Muscle of leg (tissue), 11 donors: ENCODE results near the gene SYNDIG1. TPM values are rescaled to one million over a fixed set of nuclear protein-coding genes. Genes with fewer than 3 reads are reported as not detected.
"Not testable (repeated sequence)": the region's sequence is repeated elsewhere in the genome, so short reads cannot be mapped to it uniquely, and the experiment has no call there.

ENCODE experiments used
- DNase-seq: peaks from one replicate; pipeline ENCODE4 v3.0.0; 2013
- H3K27ac ChIP-seq: one replicate; pipeline ENCODE4 v1.5.1; 2013; ENCODE audit warnings: mild to moderate bottlenecking, low read length, control low read depth
- H3K27me3 ChIP-seq: one replicate; pipeline ENCODE4 v1.6.1; 2013; ENCODE audit warnings: low read length; ENCODE audit not compliant: control insufficient read depth, insufficient read depth
- H3K36me3 ChIP-seq: one replicate; pipeline ENCODE4 v1.6.1; 2013; ENCODE audit warnings: low read length; ENCODE audit not compliant: control insufficient read depth, insufficient read depth
- H3K4me1 ChIP-seq: one replicate; pipeline ENCODE4 v1.6.1; 2013; ENCODE audit warnings: low read length; ENCODE audit not compliant: control insufficient read depth, insufficient read depth
- H3K4me3 ChIP-seq: one replicate; pipeline ENCODE4 v1.5.1; 2013; ENCODE audit warnings: low read length, control low read depth
- H3K9me3 ChIP-seq: replicated peaks from 2 replicates; pipeline ENCODE4 v1.6.1; 2013; ENCODE audit warnings: low read depth, low read length; ENCODE audit not compliant: control insufficient read depth
- WGBS: methylation state at CpG from one replicate; pipeline ENCODE4 v1.1.5; 2013; ENCODE audit warnings: missing lambda C conversion rate; ENCODE audit not compliant: insufficient coverage; 5-methylcytosine and 5-hydroxymethylcytosine counted together
- polyA plus RNA-seq, 8 donors: library from polyadenylated mRNA; unstranded; fragments of 120-200 nt; gene quantifications; one replicate each; pipeline versions ENCODE4 v1.2.1 to v1.2.3, GENCODE V29; 2013; ENCODE audit warnings: inconsistent platforms in 1 of 8, low replicate concordance in 1 of 8; ENCODE audit not compliant: insufficient read length in 8 of 8, insufficient read depth in 1 of 8
- total RNA-seq: library from RNA; stranded (reverse); fragments of 120-200 nt; gene quantifications from one replicate; pipeline ENCODE4 v1.2.4, GENCODE V29; 2013

The SYNDIG1 gene
- total and polyA plus RNA-seq, 9 donors = 2.5 to 5.3 (median 4.3) TPM

- Histone ChIP-seq H3K4me1 (peaks cover 7% of the 10 kb centered on the region), H3K9me3 (no peaks in the 10 kb centered on the region), H3K27ac (no peak overlapping the region), H3K27me3 (no peaks in the 10 kb centered on the region), H3K36me3 (no peaks in the 10 kb centered on the region), H3K4me3 (no peak overlapping the region)
- WGBS = 68% methylated on average over 9 of the region's 15 CpGs
- peak; percentile 15 for DNase-seq
Observed at GRCh38 chr20:24501764-24502556, 32.5 kb downstream of the SYNDIG1 start.

- no peak overlapping the region for H3K4me3 ChIP-seq
- H3K27me3 ChIP-seq = no peaks in the 10 kb centered on the region
- 100% methylated on average over 1 of the region's 5 CpGs for WGBS
- H3K27ac ChIP-seq = no peak overlapping the region
- no peak for DNase-seq
- H3K9me3 ChIP-seq = no peaks in the 10 kb centered on the region
- H3K4me1 ChIP-seq = peaks cover 7% of the 10 kb centered on the region
- H3K36me3 ChIP-seq = no peaks in the 10 kb centered on the region
Observed at GRCh38 chr20:24502661-24503060, 33.2 kb downstream of the SYNDIG1 start.

- Histone ChIP-seq H3K36me3 (no peaks in the 10 kb centered on the region), H3K4me1 (peaks cover 7% of the 10 kb centered on the region), H3K27me3 (no peaks in the 10 kb centered on the region), H3K9me3 (no peaks in the 10 kb centered on the region), H3K4me3 (no peak overlapping the region), H3K27ac (peak overlapping the region; percentile 29)
- 79% methylated on average over 6 of the region's 9 CpGs for WGBS
- peak; percentile 43 for DNase-seq
Observed at GRCh38 chr20:24503352-24503931, 34.0 kb downstream of the SYNDIG1 start.

DNA sequence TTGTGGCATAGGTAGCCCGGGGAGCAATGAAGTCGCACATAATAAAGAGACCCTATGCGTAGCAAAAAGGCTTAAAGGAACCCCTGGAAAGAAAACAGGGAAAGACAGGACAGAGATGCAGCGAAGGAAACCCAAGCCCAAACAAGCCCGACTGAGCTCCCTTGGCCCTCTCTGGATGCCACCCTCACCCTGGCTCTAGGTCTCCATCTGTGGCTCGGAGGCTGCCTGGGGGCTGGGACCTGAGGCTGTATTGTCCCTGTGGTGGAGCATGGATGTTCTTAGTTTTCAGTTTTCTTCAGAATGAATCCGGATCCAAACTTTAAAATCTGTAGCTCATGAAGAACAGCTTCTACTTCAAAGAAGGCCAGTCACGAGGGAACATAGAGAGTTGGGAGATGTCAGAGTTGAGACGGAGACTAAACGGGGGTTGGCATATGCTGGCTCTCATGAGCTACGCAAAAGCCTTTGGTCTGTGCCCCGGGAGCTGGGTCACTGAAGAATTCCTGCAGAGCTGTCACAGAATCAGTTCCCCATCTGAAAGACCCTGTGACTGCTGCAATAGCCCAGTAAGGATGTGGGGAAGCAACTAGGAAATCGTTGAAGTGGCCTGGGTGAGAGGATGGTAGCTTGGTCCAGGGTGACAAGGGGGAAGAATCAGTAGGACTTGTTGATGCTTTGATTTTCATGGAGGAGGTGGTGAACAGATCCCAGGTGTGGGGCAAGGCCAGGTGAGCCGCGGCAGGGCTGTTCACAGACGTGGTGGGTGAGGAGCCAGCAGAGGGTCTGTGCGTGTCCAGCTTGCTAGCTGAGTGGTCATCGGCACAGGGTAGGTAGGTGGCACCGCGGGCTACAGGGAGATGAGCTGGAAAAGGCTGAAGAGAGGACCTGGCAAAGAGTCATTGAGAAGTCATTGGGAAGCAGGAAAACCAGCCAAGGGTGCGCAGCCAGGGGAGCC lies 35.2 kb downstream of the SYNDIG1 start:
- 88% methylated on average over 16 of the region's 21 CpGs for WGBS

GRCh38 chr20:24506146-24506545 lies 36.7 kb downstream of the SYNDIG1 start:
- Histone ChIP-seq H3K27me3 (no peaks in the 10 kb centered on the region), H3K4me3 (no peak overlapping the region), H3K36me3 (no peaks in the 10 kb centered on the region), H3K4me1 (peaks cover 7% of the 10 kb centered on the region), H3K9me3 (no peaks in the 10 kb centered on the region), H3K27ac (no peak overlapping the region)
- DNase-seq = no peak
- WGBS = 100% methylated on average over 1 of the region's 3 CpGs

More for the DNA sequence above, 35.2 kb downstream of the SYNDIG1 start:
- no peak overlapping the region for H3K4me3 ChIP-seq
- no peak overlapping the region for H3K27ac ChIP-seq
- H3K27me3 ChIP-seq = no peaks in the 10 kb centered on the region
- H3K4me1 ChIP-seq = peaks cover 7% of the 10 kb centered on the region
- no peaks in the 10 kb centered on the region for H3K9me3 ChIP-seq
- no peak for DNase-seq
- H3K36me3 ChIP-seq = no peaks in the 10 kb centered on the region

DNA sequence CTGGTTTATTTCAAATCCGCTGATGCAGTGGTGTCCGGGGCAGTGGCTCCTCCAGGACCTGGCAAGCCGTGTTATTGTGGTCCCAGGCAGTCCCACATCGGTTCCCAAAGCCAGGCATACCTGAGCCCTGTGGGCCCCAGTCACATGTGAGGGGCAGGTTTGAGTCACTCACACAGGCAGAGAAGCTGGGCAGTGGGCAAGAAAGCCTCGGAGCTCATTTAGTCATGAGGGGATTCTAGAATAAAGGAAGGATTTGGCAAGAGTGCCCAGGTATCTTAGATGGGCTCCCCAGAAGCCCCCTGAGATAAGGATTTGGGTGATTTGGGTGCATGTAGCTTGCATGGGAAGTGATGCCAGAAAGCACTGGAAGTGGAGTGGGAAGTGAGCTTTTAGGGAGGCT lies 37.3 kb downstream of the SYNDIG1 start:
- WGBS = 77% methylated on average over 5 of the region's 5 CpGs
- Histone ChIP-seq H3K9me3 (no peaks in the 10 kb centered on the region), H3K27me3 (no peaks in the 10 kb centered on the region), H3K27ac (no peak overlapping the region), H3K4me3 (no peak overlapping the region), H3K4me1 (peaks cover 7% of the 10 kb centered on the region), H3K36me3 (no peaks in the 10 kb centered on the region)
- DNase-seq = no peak

- H3K27ac ChIP-seq = no peak overlapping the region
- H3K4me1 ChIP-seq = peaks cover 7% of the 10 kb centered on the region
- no peak overlapping the region for H3K4me3 ChIP-seq
- H3K9me3 ChIP-seq = no peaks in the 10 kb centered on the region
- H3K27me3 ChIP-seq = no peaks in the 10 kb centered on the region
- WGBS = 42% methylated on average over 5 of the region's 11 CpGs
- H3K36me3 ChIP-seq = no peaks in the 10 kb centered on the region
- no peak for DNase-seq
Observed at GRCh38 chr20:24507182-24507853, 37.9 kb downstream of the SYNDIG1 start.

DNA sequence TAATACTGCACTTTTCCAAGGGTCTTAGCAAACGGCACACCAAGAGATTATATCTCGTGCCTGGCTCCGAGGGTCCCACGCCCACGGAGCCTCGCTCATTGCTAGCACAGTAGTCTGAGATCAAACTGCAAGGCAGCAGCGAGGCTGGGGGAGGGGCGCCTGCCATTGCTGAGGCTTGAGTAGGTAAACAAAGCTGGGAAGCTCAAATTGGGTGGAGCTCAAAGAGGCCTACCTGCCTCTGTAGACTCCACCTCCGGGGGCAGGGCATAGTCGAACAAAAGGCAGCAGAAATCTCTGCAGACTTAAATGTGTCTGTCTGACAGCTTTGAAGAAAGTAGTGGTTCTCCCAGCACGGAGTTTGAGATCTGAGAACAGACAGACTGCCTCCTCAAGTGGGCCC lies 43.0 kb downstream of the SYNDIG1 start:
- not testable (repeated sequence) for DNase-seq, H3K4me3 ChIP-seq, H3K27ac ChIP-seq, H3K27me3 ChIP-seq, H3K9me3 ChIP-seq, H3K4me1 ChIP-seq, H3K36me3 ChIP-seq
- 89% methylated on average over 8 of the region's 11 CpGs for WGBS

DNA sequence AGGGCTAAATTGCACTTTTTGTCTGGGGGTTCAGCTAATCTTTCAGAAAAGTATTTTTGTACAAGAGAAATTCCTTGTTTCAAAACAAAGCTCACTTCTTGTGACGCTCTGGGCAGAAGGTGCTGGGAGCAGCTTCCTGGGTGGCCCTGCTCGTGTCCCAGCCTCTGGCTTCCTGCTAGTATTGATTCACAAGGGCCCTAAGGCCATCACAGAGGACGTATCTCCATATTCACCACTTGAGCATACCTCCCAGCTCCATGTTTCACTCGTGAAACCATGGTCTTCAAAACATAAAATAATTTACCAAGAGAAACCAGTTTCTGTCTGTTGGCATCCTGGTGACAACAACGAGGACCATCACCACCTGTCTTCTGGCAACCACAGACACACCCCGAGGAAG lies 49.1 kb downstream of the SYNDIG1 start:
- DNase-seq = no peak
- no peaks in the 10 kb centered on the region for H3K9me3 ChIP-seq
- no peaks in the 10 kb centered on the region for H3K27me3 ChIP-seq
- no peak overlapping the region for H3K4me3 ChIP-seq
- WGBS = 68% methylated on average over 6 of the region's 6 CpGs
- H3K36me3 ChIP-seq = no peaks in the 10 kb centered on the region
- no peaks in the 10 kb centered on the region for H3K4me1 ChIP-seq
- no peak overlapping the region for H3K27ac ChIP-seq
